Forelimb muscle (tissue), 1 donor: Measurements from ENCODE around the gene ZSCAN22. TPM values are rescaled to one million over a fixed set of nuclear protein-coding genes. Genes with fewer than 3 reads are reported as not detected.
"Not testable (repeated sequence)": the region's sequence is repeated elsewhere in the genome, so short reads cannot be mapped to it uniquely, and the experiment has no call there.

Source experiments
- DNase-seq: peaks from one replicate; pipeline ENCODE4 v3.0.0-alpha.2; 2013; ENCODE audit warnings: low read depth
- polyA plus RNA-seq: library from polyadenylated mRNA; unstranded; fragments of 120-200 nt; gene quantifications from one replicate; pipeline ENCODE4 v1.2.1, GENCODE V29; 2013; ENCODE audit not compliant: insufficient read length

ZSCAN22 gene
- polyA plus RNA-seq, 1 donor, result 2.7 TPM

- no peak for DNase-seq
These were observed 45.7 kb downstream of the ZSCAN22 start for GRCh38 chr19:58372311-58373133.

- DNase-seq, result no peak
These were observed 47.4 kb downstream of the ZSCAN22 start for GRCh38 chr19:58374200-58374599.

- not testable (repeated sequence) for DNase-seq
These were observed 49.9 kb downstream of the ZSCAN22 start for GRCh38 chr19:58376724-58377123.

GRCh38 chr19:58379246-58379645 is 52.5 kb downstream of the ZSCAN22 start:
- no peak for DNase-seq

GRCh38 chr19:58380037-58380661 is 53.4 kb downstream of the ZSCAN22 start:
- no peak for DNase-seq

- DNase-seq, result peak; percentile 99
These were observed 54.1 kb downstream of the ZSCAN22 start, which contains the start of gene ZNF837 for GRCh38 chr19:58380662-58381459. ZNF837 (minus strand) TSS chr19:58381030; CDS start chr19:58369332, 11,698 bp downstream.

GRCh38 chr19:58381460-58382212 is 54.8 kb downstream of the ZSCAN22 start:
- DNase-seq, result no peak

GRCh38 chr19:58382997-58383603 is 56.3 kb downstream of the ZSCAN22 start:
- no peak for DNase-seq

GRCh38 chr19:58385313-58385890 is 58.6 kb downstream of the ZSCAN22 start:
- no peak for DNase-seq

GRCh38 chr19:58385891-58386575 is 59.2 kb downstream of the ZSCAN22 start:
- DNase-seq, result no peak

GRCh38 chr19:58386576-58387337 is 60.0 kb downstream of the ZSCAN22 start, which contains the start of gene RPS5:
RPS5 (plus strand) TSS chr19:58387269; CDS start chr19:58388138, 869 bp downstream.
- peak; percentile 99 for DNase-seq

GRCh38 chr19:58387338-58388174 is 60.8 kb downstream of the ZSCAN22 start:
- DNase-seq, result no peak

- DNase-seq, result no peak
These were observed 61.4 kb downstream of the ZSCAN22 start for GRCh38 chr19:58388175-58388526.

Other genes with a start within 250 kb of the ZSCAN22 start
- 51.1 TPM for gene ZSCAN18, start 228.8 kb upstream of the ZSCAN22 start, polyA plus RNA-seq
- gene ZNF329, start 176.2 kb upstream of the ZSCAN22 start, polyA plus RNA-seq, result 10.6 TPM
- 8.3 TPM for gene ZNF274, start 143.9 kb upstream of the ZSCAN22 start, polyA plus RNA-seq
- gene ZNF544, start 98.1 kb upstream of the ZSCAN22 start, polyA plus RNA-seq, result 14.6 TPM
- 5.3 TPM for gene ZNF8, start 48.0 kb upstream of the ZSCAN22 start, polyA plus RNA-seq
- gene ERVK3-1, start 21.6 kb upstream of the ZSCAN22 start, polyA plus RNA-seq, result 33.6 TPM
- 3.6 TPM for gene A1BG, start 26.5 kb downstream of the ZSCAN22 start, polyA plus RNA-seq
- gene ZNF497, start 35.8 kb downstream of the ZSCAN22 start, polyA plus RNA-seq, result 2.4 TPM
- gene ZNF837, start 54.0 kb downstream of the ZSCAN22 start, polyA plus RNA-seq, result 1.9 TPM
- 1,975 TPM for gene RPS5, start 60.3 kb downstream of the ZSCAN22 start, polyA plus RNA-seq
- gene RNF225, start 68.7 kb downstream of the ZSCAN22 start, polyA plus RNA-seq, result not detected
- gene ZNF584, start 81.7 kb downstream of the ZSCAN22 start, polyA plus RNA-seq, result 4.4 TPM
- 3.8 TPM for gene ZNF132, start 113.2 kb downstream of the ZSCAN22 start, polyA plus RNA-seq
- gene ZNF324B, start 124.6 kb downstream of the ZSCAN22 start, polyA plus RNA-seq, result 3.3 TPM
- 5.2 TPM for gene ZNF324, start 140.1 kb downstream of the ZSCAN22 start, polyA plus RNA-seq
- 7.0 TPM for gene ZNF446, start 149.4 kb downstream of the ZSCAN22 start, polyA plus RNA-seq
- 3.6 TPM for gene SLC27A5, start 185.0 kb downstream of the ZSCAN22 start, polyA plus RNA-seq
- gene ZBTB45, start 192.8 kb downstream of the ZSCAN22 start, polyA plus RNA-seq, result 8.5 TPM
- gene TRIM28, start 217.1 kb downstream of the ZSCAN22 start, polyA plus RNA-seq, result 322 TPM
- 76.0 TPM for gene CHMP2A, start 228.1 kb downstream of the ZSCAN22 start, polyA plus RNA-seq
- gene UBE2M, start 231.6 kb downstream of the ZSCAN22 start, polyA plus RNA-seq, result 61.8 TPM
- gene MZF1, start 246.3 kb downstream of the ZSCAN22 start, polyA plus RNA-seq, result 17.2 TPM